ENCODE measurements around the gene CEP152. TPM values are rescaled to one million over a fixed set of nuclear protein-coding genes. Genes with fewer than 3 reads are reported as not detected.

Gene CEP152
- total RNA-seq, 2 donors from 2014 or later: 12.3 to 19.1 TPM

- H3K27ac ChIP-seq (ENCODE audit: low read depth, low read length): no peak overlapping the region
- Mint-ChIP-seq H3K9me3 (no peaks in the 10 kb centered on the region), H3K27ac (no peak overlapping the region), H3K4me3 (no peak overlapping the region), H3K4me1 (no peaks in the 10 kb centered on the region), H3K36me3 (ENCODE audit: low read depth) (peaks cover 27% of the 10 kb centered on the region), H3K27me3 (ENCODE audit: insufficient read depth) (no peaks in the 10 kb centered on the region)
- TF ChIP-seq CTCF (conservative IDR thresholded peaks at IDR 0.05): no peak
- no peak overlapping the region for H3K9ac ChIP-seq (ENCODE audit: extremely low read depth, low read length, poor library complexity, severe bottlenecking)
- DNase-seq: no peak
- 94 to 100% methylated on average over 1 to 2 of the region's 2 CpGs for WGBS, 2 experiments (ENCODE audit: insufficient coverage in 1 of 2, insufficient read length in 1 of 2)
- peaks cover 25% of the 10 kb centered on the region for H3K36me3 ChIP-seq (ENCODE audit: control insufficient read depth, insufficient read depth, low read length)
- H3K4me3 ChIP-seq (ENCODE audit: low read length): no peak overlapping the region
- no peaks in the 10 kb centered on the region for H3K27me3 ChIP-seq (ENCODE audit: control insufficient read depth, insufficient read depth, low read length, poor library complexity, severe bottlenecking)
- no peaks in the 10 kb centered on the region for H3K4me1 ChIP-seq (ENCODE audit: control insufficient read depth, insufficient read depth, low read length)
- no peaks in the 10 kb centered on the region for H3K9me3 ChIP-seq (ENCODE audit: control insufficient read depth, low read length)
Observed at GRCh38 chr15:48785712-48786111, 25.2 kb downstream of the CEP152 start.

GRCh38 chr15:48785195-48785594 lies 25.7 kb downstream of the CEP152 start:
- DNase-seq: no peak
- H3K27me3 ChIP-seq (ENCODE audit: control insufficient read depth, insufficient read depth, low read length, poor library complexity, severe bottlenecking): no peaks in the 10 kb centered on the region
- TF ChIP-seq CTCF (conservative IDR thresholded peaks at IDR 0.05): no peak
- no peaks in the 10 kb centered on the region for H3K4me1 Mint-ChIP-seq
- H3K9me3 ChIP-seq (ENCODE audit: control insufficient read depth, low read length): no peaks in the 10 kb centered on the region
- WGBS, 2 experiments (ENCODE audit: insufficient coverage in 1 of 2, insufficient read length in 1 of 2): 90 to 92% methylated on average over 3 of the region's 3 CpGs
- H3K36me3 ChIP-seq (ENCODE audit: control insufficient read depth, insufficient read depth, low read length): peaks cover 31% of the 10 kb centered on the region
- no peaks in the 10 kb centered on the region for H3K9me3 Mint-ChIP-seq
- H3K4me3 Mint-ChIP-seq: no peak overlapping the region
- no peaks in the 10 kb centered on the region for H3K27me3 Mint-ChIP-seq (ENCODE audit: insufficient read depth)
- no peak overlapping the region for H3K4me3 ChIP-seq (ENCODE audit: low read length)
- peaks cover 26% of the 10 kb centered on the region for H3K36me3 Mint-ChIP-seq (ENCODE audit: low read depth)
- no peaks in the 10 kb centered on the region for H3K4me1 ChIP-seq (ENCODE audit: control insufficient read depth, insufficient read depth, low read length)
- H3K27ac ChIP-seq (ENCODE audit: low read depth, low read length): no peak overlapping the region
- H3K9ac ChIP-seq (ENCODE audit: extremely low read depth, low read length, poor library complexity, severe bottlenecking): no peak overlapping the region
- no peak overlapping the region for H3K27ac Mint-ChIP-seq

- Histone ChIP-seq H3K4me1 (ENCODE audit: control insufficient read depth, insufficient read depth, low read length) (no peaks in the 10 kb centered on the region), H3K4me3 (ENCODE audit: low read length) (no peak overlapping the region), H3K9me3 (ENCODE audit: control insufficient read depth, low read length) (no peaks in the 10 kb centered on the region), H3K27ac (ENCODE audit: low read depth, low read length) (no peak overlapping the region), H3K9ac (ENCODE audit: extremely low read depth, low read length, poor library complexity, severe bottlenecking) (no peak overlapping the region), H3K27me3 (ENCODE audit: control insufficient read depth, insufficient read depth, low read length, poor library complexity, severe bottlenecking) (no peaks in the 10 kb centered on the region), H3K36me3 (ENCODE audit: control insufficient read depth, insufficient read depth, low read length) (peaks cover 31% of the 10 kb centered on the region)
- Mint-ChIP-seq H3K36me3 (ENCODE audit: low read depth) (peaks cover 23% of the 10 kb centered on the region), H3K4me1 (no peaks in the 10 kb centered on the region), H3K9me3 (no peaks in the 10 kb centered on the region), H3K27me3 (ENCODE audit: insufficient read depth) (no peaks in the 10 kb centered on the region), H3K4me3 (no peak overlapping the region), H3K27ac (no peak overlapping the region)
- no peak for TF ChIP-seq CTCF (conservative IDR thresholded peaks at IDR 0.05)
- 87 to 100% methylated on average over 1 to 2 of the region's 2 CpGs for WGBS, 2 experiments (ENCODE audit: insufficient coverage in 1 of 2, insufficient read length in 1 of 2)
- DNase-seq: no peak
Observed at GRCh38 chr15:48784756-48785155, 26.1 kb downstream of the CEP152 start.

Data from endodermal cell (in vitro differentiated cells).